NCI-H2107 treated with DMSO at 0.1 percent for 48 hours (cell line): ENCODE results near the gene IL17REL.
"Not testable (repeated sequence)": the region's sequence is repeated elsewhere in the genome, so short reads cannot be mapped to it uniquely, and the experiment has no call there.

Experiments used
- DNase-seq: peaks from one replicate; lab custom pipeline; 2025; ENCODE audit not compliant: unreplicated experiment; lab: John Stamatoyannopoulos, UW

Gene IL17REL

DNA sequence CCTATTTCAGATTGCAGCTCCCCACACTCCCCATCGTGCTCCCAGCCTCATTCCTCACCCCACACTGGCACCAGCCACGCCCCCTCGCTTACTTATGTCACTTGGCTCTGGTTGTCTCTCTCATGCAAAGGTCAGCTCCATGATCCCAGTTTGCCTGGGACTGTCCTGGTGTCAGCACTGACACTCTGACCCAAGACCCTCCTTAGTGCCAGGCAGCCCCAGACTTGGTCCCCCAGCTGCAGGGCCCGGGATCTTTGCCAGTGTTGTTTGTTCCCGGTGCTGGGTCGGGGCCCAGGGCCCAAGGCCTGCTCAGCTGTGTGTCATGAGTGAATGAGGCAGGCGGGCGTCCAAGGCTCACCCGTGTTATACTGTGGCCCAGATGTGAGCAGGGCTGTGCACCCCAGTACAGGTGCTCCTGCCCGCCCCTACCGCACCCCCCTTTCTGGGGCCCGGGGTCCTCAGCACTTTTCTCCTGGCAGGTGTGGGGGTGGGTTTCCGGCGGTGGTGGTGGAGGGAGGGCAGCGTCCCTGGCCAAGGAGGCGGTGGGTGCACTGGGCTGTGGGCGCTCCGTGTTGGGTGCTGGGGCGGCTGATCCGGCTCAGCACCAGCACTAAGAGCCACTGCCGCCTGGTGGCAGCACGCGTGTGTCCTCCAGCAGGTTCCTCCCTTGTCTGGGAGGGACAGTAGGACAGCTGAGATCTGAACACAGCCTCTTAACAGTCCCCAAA lies 19.5 kb downstream of the IL17REL start:
- DNase-seq, result peak; percentile 18

GRCh38 chr22:49991907-49992533 lies 20.5 kb downstream of the IL17REL start:
- DNase-seq, result no peak

DNA sequence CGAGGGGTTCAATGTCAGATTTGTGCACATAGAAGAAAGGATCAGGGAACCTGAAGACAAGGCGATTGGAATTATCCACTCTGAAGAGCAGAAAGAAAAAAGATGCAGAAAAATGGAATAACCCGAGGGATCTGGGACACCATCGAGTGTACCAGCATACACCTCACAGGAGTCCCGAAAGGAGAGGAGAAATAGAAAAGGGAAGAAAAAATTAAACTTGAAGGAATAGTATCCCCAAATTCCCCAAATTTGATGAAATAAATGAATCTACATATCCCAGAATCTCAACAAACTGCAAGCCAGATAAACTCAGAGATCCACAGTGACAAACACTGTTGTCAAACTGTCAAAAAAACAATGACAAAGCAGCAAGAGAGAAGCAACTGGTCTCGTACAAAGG lies 21.4 kb downstream of the IL17REL start:
- DNase-seq, result no peak

- DNase-seq, result not testable (repeated sequence)
Measured at GRCh38 chr22:49989826-49990225, 22.7 kb downstream of the IL17REL start.

DNA sequence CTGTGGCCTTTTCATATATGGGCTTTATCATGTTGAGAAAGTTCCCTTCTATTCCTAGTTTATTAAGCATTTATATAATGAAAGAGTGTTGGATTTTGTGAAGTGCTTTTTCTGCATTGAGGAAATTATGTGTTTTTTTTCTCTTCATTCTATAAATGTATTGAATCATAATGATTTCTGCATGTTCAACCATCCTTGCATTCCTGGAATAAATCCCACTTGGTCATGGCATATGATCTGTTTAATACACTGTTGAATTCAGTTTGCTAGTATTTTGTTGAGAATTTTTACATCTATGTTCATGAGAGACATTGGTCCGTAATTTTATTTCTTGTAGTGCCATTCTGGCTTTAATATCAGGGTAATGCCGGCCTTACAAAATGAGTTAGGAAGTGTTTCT lies 26.2 kb downstream of the IL17REL start:
- DNase-seq, result no peak

GRCh38 chr22:49983148-49984042 lies 29.2 kb downstream of the IL17REL start:
- no peak for DNase-seq

DNA sequence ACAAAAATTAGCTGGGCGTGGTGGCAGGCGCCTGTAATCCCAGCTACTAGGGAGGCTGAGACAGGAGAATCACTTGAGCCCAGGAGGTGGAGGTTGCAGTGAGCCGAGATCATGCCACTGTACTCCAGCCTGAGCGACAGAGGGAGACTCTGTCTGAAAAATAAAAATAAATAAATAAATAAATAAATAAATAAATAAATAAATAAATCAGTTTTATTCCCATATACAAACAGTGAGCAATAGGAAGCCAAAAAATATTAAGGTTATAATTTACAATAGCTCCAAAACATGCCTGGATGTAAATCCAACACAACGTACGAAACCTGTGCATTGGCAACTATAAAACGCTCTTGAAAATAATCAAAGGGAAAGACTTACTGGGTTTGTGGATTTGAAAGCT lies 30.8 kb downstream of the IL17REL start:
- not testable (repeated sequence) for DNase-seq

DNA sequence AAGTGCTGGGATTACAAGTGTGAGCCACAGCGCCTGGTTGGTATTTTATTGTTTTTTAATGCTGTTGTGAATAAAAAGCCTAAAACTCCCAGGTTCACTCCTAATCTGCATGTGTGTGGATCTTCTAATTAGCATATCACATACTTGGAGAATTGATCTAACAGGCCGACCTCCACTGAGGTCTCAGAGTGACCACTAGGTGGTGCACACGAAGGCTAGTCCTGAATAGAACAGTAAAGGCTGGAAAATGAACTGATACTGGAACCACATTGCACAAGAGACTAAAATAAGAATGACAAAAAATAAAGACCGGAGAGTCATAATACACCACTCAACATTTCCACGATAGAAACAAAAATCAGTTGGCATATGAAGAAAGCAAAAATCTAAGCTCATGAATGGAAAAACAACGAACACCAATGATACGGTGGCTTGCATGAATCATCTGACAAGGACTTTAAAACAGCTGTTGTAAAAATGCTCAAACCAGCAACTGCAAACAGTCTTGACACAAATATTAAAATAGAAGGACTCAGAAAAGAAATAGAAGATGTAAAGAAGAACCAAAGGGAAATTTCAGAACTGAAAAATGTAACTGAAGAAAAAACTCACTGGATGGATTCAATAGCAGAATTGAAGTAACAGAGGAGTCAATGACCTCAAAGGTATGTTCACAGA lies 32.8 kb downstream of the IL17REL start:
- no peak for DNase-seq

GRCh38 chr22:49977578-49977977 lies 35.0 kb downstream of the IL17REL start:
- no peak for DNase-seq

GRCh38 chr22:49976439-49977175 lies 36.0 kb downstream of the IL17REL start:
- DNase-seq, result no peak

- DNase-seq, result no peak
Measured at GRCh38 chr22:49975543-49976389, 36.8 kb downstream of the IL17REL start.

DNA sequence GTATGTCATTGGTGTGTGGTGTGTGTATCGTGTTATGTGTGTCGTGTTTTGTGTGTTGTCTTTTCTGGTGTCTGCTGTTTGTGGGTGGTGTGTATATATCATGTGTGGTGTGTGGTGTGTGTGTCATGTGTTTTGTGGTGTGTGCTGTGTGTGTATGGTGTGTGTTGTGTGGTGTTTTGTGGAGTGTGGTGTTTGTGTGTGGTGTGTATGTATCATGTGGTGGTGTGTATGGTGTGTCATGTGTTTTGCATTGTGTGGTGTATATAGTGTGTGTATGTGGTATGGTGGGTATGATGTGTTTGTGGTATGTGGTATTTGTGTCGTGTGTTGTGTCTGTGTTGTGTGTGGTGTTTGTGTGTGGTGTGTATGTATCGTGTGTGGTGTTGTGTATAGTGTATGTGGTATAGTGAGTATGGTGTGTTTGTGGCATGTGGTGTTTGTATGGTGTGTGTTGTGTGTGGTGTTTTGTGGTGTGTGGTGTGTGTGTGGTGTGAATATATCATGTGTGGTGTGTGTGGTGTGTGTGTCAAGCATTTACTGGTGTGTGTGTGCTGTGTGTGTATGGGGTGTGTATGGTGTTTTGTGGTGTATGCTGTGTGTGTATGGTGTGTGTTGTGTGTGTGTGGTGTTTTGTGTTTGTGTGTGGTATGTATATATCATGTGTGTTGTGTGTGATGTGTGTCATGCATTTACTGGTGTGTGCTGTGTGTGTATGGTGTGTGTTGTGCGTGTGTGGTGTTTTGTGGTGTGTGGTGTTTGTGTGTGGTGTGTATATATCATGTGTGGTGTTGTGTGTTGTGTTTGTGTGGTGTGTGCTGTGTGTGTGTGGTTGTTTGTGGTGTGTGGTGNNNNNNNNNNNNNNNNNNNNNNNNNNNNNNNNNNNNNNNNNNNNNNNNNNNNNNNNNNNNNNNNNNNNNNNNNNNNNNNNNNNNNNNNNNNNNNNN lies 39.3 kb downstream of the IL17REL start:
- no peak for DNase-seq

- DNase-seq, result no peak
Measured at GRCh38 chr22:49972163-49973017, 40.2 kb downstream of the IL17REL start.

- no peak for DNase-seq
Measured at GRCh38 chr22:49971232-49972162, 41.1 kb downstream of the IL17REL start.

GRCh38 chr22:49970528-49971231 lies 41.9 kb downstream of the IL17REL start:
- DNase-seq, result peak; percentile 67
